ENCODE measurements around the gene PRMT9.

Gene PRMT9

DNA sequence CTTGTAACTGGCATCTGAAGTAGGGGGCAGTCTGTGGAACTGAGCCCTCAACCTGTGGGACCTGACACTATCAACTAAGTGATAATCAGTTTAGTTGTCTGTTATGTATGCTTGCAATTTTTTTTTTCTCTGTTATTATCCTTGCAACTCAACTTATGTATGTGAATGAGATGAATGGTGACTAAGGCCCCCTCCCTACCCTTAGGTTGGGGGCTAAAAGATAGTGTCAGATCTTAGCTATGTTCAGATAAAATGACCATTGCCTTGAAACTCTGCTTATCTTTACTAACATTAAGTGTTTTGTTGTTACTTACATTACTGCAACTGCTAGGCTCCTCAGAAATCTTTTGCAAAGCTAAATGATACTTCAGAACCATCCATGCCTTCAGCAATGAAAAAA lies 35.3 kb downstream of the PRMT9 start:
- no peak overlapping the region for H3K4me3 ChIP-seq (ENCODE audit: low read depth, low read length)
- TF ChIP-seq, protein P1, sequence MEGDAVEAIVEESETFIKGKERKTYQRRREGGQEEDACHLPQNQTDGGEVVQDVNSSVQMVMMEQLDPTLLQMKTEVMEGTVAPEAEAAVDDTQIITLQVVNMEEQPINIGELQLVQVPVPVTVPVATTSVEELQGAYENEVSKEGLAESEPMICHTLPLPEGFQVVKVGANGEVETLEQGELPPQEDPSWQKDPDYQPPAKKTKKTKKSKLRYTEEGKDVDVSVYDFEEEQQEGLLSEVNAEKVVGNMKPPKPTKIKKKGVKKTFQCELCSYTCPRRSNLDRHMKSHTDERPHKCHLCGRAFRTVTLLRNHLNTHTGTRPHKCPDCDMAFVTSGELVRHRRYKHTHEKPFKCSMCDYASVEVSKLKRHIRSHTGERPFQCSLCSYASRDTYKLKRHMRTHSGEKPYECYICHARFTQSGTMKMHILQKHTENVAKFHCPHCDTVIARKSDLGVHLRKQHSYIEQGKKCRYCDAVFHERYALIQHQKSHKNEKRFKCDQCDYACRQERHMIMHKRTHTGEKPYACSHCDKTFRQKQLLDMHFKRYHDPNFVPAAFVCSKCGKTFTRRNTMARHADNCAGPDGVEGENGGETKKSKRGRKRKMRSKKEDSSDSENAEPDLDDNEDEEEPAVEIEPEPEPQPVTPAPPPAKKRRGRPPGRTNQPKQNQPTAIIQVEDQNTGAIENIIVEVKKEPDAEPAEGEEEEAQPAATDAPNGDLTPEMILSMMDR (IDR thresholded peaks at IDR 0.05; ENCODE audit: low read depth, low read length), result no peak

DNA sequence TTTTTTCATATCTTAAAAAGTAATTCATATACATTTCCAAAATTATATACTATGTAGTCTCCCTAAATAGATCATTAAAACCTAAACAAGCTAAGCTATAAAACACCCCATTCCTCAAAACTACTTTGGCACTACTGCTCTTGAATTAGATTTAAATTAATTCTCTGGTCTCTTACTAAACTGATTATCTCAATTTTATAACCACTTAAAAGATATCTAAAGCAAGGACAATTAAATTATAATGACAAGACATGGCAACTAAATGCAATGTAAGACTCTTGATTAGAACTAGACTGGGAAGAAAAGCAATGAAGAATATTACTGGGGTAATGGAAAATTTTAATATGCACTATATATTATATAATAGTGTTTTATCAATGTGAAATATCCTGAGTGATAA lies 38.9 kb downstream of the PRMT9 start:
- H3K4me3 ChIP-seq (ENCODE audit: low read depth, low read length), result no peak overlapping the region
- TF ChIP-seq, protein P1 (IDR thresholded peaks at IDR 0.05; ENCODE audit: low read depth, low read length), result no peak

DNA sequence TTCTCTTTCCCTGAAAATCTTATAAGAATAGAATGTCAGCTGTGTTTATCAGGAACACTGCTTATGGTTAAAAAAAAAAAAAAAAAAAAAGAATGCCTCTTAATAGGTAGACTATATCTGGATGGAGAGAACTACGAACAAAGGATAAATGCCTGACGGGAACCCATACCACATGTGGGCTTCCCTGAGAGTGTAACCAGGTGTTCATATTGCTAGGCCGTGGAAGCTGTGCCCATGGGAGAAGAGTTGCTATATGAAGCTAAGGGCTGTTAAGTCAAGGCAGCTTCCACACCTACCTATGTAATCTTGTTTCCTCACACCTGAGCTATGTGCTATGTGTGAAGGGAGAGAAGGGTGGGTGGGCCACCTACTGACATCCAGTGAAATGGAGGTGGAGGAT lies 39.5 kb downstream of the PRMT9 start:
- TF ChIP-seq, protein P1 (IDR thresholded peaks at IDR 0.05; ENCODE audit: low read depth, low read length), result no peak
- no peak overlapping the region for H3K4me3 ChIP-seq (ENCODE audit: low read depth, low read length)

DNA sequence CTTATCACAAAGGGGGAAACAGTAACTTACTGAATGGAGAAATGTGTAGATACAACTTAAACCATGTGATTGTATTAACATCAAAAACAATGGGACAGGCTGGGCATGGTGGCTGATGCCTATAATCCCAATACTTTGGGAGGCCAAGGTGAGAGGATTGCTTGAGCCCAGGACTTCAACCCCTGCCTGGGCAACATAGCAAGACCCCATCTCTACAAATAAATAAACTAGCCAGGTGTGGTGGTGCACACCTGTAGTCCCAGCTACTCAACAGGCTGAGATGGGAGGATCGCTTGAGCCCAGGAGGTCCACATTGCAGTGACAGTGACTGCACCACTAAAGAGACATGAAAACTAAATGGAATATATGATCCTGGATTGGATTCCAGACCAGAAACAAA lies 40.3 kb downstream of the PRMT9 start:
- H3K4me3 ChIP-seq (ENCODE audit: low read depth, low read length), result no peak overlapping the region
- TF ChIP-seq, protein P1 (IDR thresholded peaks at IDR 0.05; ENCODE audit: low read depth, low read length), result no peak

DNA sequence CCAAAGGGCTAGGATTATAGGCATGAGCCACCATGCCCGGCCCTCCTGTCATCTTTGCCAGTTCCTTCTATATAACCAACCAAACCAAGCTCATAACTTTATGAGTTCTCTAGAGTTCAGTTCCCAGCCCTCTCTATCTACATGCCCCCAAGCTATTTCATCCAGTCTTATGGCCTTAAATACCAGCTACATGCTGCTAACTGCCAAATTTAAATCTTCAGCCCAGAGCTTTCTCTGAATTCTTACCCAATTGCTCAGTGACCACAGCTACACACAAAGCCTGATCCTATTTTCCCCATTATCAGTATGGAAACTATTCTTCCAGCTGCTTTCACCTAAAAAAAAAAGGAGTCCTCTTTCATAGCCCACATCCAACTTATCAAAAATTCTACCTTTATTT lies 43.6 kb downstream of the PRMT9 start:
- H3K4me3 ChIP-seq (ENCODE audit: low read depth, low read length), result no peak overlapping the region
- TF ChIP-seq, protein P1 (IDR thresholded peaks at IDR 0.05; ENCODE audit: low read depth, low read length), result no peak

DNA sequence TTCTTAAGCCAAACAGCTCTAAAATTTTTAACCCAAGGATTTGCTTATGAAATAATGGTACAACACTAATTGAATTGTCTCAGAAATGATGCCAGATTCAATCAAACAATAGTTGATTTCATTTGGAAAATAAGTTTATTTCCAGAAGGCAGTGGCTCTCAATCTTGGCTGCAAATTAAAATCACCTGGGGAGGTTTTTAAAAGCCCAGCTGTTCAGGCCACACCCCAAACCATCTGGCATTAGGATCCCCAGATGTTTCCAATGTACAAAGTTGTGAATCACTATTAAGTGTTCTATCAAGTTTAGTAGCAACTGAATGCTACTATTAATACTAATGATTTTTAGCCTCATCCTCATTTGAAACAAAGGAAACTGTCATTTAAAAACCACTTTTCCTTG lies 44.6 kb downstream of the PRMT9 start:
- no peak overlapping the region for H3K4me3 ChIP-seq (ENCODE audit: low read depth, low read length)
- TF ChIP-seq, protein P1 (IDR thresholded peaks at IDR 0.05; ENCODE audit: low read depth, low read length), result no peak

DNA sequence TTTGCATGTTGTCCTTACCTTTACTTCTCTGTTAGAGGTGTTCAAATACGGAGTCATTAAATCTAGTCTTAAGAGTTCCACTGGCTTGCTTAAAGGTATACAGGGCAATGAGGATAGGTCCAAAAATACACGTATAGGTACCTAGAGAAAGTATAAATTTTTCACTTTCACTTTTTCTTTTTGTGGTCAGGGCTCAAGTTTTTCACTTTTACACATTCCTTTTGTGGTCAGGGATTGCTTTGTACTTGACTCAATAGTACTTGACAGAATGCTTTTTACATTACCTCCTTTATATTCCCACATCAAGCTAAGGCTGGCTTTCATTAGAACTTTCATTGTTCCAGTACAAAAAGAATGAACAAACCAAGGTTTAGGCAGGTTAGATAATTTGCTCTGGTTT lies 45.0 kb downstream of the PRMT9 start:
- TF ChIP-seq, protein P1 (IDR thresholded peaks at IDR 0.05; ENCODE audit: low read depth, low read length), result no peak
- no peak overlapping the region for H3K4me3 ChIP-seq (ENCODE audit: low read depth, low read length)
